ENCODE measurements around the gene CYTH4. TPM values are rescaled to one million over a fixed set of nuclear protein-coding genes. Genes with fewer than 3 reads are reported as not detected.

Gene CYTH4
- total and polyA plus RNA-seq, 2 of the 13 experiments (the other 11 are each of a cell fraction or from before 2014, with no cell fraction given), result not detected

DNA sequence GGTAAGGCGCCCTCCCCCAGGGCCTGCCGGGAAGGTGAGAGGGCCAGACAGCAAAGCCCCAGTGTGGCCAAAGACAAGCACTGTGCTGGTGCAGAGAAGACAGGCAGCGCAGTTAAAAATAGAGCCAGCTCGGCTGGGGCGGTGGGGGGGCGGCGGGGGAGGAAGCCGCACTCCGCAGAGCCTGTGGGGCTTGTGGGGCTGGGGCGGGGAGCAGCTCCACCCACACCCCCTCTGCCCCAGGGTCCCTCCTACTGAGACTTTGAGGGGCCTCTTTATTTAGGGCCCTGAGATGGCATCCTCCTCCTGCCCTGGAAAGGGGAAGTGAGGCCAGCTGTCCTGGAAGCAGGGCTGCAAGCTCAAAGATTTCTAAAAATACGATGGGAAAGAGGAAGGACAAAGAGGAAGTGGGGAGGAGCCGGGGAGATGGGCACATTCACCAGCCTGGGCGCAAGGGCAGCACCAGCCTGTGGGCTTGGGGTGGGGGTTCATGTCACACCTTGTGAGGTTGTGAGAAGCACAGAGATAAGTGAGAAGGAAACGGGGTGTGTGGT lies 2.6 kb downstream of the CYTH4 start:
- ATAC-seq, result no peak
- in situ Hi-C loops (cut with HindIII; ENCODE audit: extremely low pct_ligation_motif_present, low pct_unique_long_range_greater_than_20kb) (no loop called here), intact Hi-C loops (cut with micrococcal nuclease; ENCODE audit: unreplicated experiment) (no loop called here)
- CTCF ChIA-PET (ENCODE audit: low intra/inter-chr PET ratio, low total read pairs), result no interaction called here
- FAIRE-seq, result no peak
- Histone ChIP-seq H3K4me1 (ENCODE audit: insufficient read depth, low read length) (no peaks in the 10 kb centered on the region), H3K4me3 (replicated peaks in 1 of 3; ENCODE audit: insufficient read depth in 1 of 3, low read depth in 2 of 3, low read length in 3 of 3) (no peak overlapping the region), H3K9ac (ENCODE audit: insufficient read depth, low read depth, low read length) (no peak overlapping the region), H3K27ac (ENCODE audit: extremely low read length, insufficient read depth, low read length) (no peak overlapping the region), H4K20me1 (ENCODE audit: insufficient read depth, low read length) (no peaks in the 10 kb centered on the region), H3K79me2 (ENCODE audit: insufficient read depth, low read length) (no peaks in the 10 kb centered on the region), H3K27me3 (ENCODE audit: control insufficient read depth in 1 of 2, insufficient read depth in 2 of 2, low read length in 2 of 2) (peaks cover 2 to 24% of the 10 kb centered on the region in 2 experiments; a peak in 4 of 5 replicates), H3K36me3 (replicated peaks in 1 of 2; ENCODE audit: control insufficient read depth in 1 of 2, insufficient read depth in 2 of 2, low read length in 2 of 2) (no peaks in the 10 kb centered on the region), H3K9me3 (ENCODE audit: low read length) (no peaks in the 10 kb centered on the region), H2AFZ (ENCODE audit: low read length) (no peak overlapping the region), H3K4me2 (ENCODE audit: low read depth, low read length) (no peak overlapping the region)
- TF ChIP-seq ZNF33A (CRISPR knock-in tag; IDR thresholded peaks at IDR 0.05; ENCODE audit: borderline replicate concordance) (no peak), BRCA1 (CRISPR knock-in tag; IDR thresholded peaks at IDR 0.05) (no peak), ZBTB20 (CRISPR knock-in tag; IDR thresholded peaks at IDR 0.05; ENCODE audit: borderline replicate concordance, low read depth) (no peak)
- TF ChIP-seq, protein P1, sequence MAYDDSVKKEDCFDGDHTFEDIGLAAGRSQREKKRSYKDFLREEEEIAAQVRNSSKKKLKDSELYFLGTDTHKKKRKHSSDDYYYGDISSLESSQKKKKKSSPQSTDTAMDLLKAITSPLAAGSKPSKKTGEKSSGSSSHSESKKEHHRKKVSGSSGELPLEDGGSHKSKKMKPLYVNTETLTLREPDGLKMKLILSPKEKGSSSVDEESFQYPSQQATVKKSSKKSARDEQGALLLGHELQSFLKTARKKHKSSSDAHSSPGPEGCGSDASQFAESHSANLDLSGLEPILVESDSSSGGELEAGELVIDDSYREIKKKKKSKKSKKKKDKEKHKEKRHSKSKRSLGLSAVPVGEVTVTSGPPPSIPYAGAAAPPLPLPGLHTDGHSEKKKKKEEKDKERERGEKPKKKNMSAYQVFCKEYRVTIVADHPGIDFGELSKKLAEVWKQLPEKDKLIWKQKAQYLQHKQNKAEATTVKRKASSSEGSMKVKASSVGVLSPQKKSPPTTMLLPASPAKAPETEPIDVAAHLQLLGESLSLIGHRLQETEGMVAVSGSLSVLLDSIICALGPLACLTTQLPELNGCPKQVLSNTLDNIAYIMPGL (CRISPR knock-in tag; IDR thresholded peaks at IDR 0.05; ENCODE audit: borderline replicate concordance in 1 of 2, low read depth in 1 of 2), result no peak
- WGBS (ENCODE audit: low lambda C conversion rate), result 31% methylated on average over 6 of the region's 14 CpGs
- BruUV-seq (replicated peaks), result no TSS peak
- no peak for DNase-seq (ENCODE audit: low spot score)
- POLR2A ChIA-PET, result no interaction called here

DNA sequence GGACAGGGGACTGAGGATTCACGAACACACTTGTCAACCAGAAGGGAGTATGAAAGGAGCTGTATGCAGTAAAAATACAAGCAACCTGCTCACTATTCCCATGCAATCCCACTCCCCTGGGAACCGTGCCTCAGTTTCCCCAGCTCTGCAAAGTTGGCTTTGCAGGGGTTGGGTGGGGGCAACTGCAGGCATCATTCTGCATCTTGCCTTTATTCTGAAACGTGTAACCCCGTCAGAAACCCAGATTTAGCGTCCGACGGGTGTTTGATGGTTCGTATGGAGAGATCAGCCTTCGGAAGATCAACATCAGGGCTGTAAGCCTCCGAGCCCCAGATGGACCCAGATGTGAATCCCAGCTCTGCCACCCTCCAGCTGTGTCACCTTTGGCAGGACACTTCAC lies 3.6 kb downstream of the CYTH4 start:
- H3K4me2 ChIP-seq (ENCODE audit: low read depth, low read length), result no peak overlapping the region
- POLR2A ChIA-PET, result no interaction called here
- TF ChIP-seq SIN3A (IDR thresholded peaks at IDR 0.05; ENCODE audit: borderline replicate concordance, low read depth, low read length), result no peak
- TF ChIP-seq, protein P2, sequence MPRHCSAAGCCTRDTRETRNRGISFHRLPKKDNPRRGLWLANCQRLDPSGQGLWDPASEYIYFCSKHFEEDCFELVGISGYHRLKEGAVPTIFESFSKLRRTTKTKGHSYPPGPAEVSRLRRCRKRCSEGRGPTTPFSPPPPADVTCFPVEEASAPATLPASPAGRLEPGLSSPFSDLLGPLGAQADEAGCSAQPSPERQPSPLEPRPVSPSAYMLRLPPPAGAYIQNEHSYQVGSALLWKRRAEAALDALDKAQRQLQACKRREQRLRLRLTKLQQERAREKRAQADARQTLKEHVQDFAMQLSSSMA (CRISPR knock-in tag; IDR thresholded peaks at IDR 0.05), result no peak
- TF ChIP-seq SMAD1 (CRISPR knock-in tag; IDR thresholded peaks at IDR 0.05; ENCODE audit: borderline replicate concordance, low read depth), result no peak
- TF ChIP-seq ZFAT (CRISPR knock-in tag; conservative IDR thresholded peaks at IDR 0.05), result no peak
- TF ChIP-seq, protein P3, sequence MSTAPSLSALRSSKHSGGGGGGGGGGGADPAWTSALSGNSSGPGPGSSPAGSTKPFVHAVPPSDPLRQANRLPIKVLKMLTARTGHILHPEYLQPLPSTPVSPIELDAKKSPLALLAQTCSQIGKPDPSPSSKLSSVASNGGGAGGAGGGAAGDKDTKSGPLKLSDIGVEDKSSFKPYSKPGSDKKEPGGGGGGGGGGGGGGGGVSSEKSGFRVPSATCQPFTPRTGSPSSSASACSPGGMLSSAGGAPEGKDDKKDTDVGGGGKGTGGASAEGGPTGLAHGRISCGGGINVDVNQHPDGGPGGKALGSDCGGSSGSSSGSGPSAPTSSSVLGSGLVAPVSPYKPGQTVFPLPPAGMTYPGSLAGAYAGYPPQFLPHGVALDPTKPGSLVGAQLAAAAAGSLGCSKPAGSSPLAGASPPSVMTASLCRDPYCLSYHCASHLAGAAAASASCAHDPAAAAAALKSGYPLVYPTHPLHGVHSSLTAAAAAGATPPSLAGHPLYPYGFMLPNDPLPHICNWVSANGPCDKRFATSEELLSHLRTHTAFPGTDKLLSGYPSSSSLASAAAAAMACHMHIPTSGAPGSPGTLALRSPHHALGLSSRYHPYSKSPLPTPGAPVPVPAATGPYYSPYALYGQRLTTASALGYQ (CRISPR knock-in tag; IDR thresholded peaks at IDR 0.05), result no peak

More for the DNA sequence above, 3.6 kb downstream of the CYTH4 start:
- H3K4me3 ChIP-seq (replicated peaks in 1 of 3; ENCODE audit: insufficient read depth in 1 of 3, low read depth in 2 of 3, low read length in 3 of 3), result no peak overlapping the region
- no TSS peak for BruUV-seq (replicated peaks)
- WGBS (ENCODE audit: low lambda C conversion rate), result 9% methylated on average over 4 of the region's 10 CpGs
- H3K9me3 ChIP-seq (ENCODE audit: low read length), result no peaks in the 10 kb centered on the region
- ATAC-seq, result no peak
- no peak overlapping the region for H3K27ac ChIP-seq (ENCODE audit: extremely low read length, insufficient read depth, low read length)
- H3K36me3 ChIP-seq (replicated peaks in 1 of 2; ENCODE audit: control insufficient read depth in 1 of 2, insufficient read depth in 2 of 2, low read length in 2 of 2), result no peaks in the 10 kb centered on the region
- intact Hi-C loops (cut with micrococcal nuclease; ENCODE audit: unreplicated experiment), result no loop called here
- no peak for FAIRE-seq
- H3K9ac ChIP-seq (ENCODE audit: insufficient read depth, low read depth, low read length), result no peak overlapping the region
- H2AFZ ChIP-seq (ENCODE audit: low read length), result no peak overlapping the region
- in situ Hi-C loops (cut with HindIII; ENCODE audit: extremely low pct_ligation_motif_present, low pct_unique_long_range_greater_than_20kb), result no loop called here
- H3K4me1 ChIP-seq (ENCODE audit: insufficient read depth, low read length), result no peaks in the 10 kb centered on the region
- H4K20me1 ChIP-seq (ENCODE audit: insufficient read depth, low read length), result no peaks in the 10 kb centered on the region
- no peaks in the 10 kb centered on the region for H3K79me2 ChIP-seq (ENCODE audit: insufficient read depth, low read length)
- peaks cover 2 to 24% of the 10 kb centered on the region in 2 experiments; a peak in 4 of 5 replicates for H3K27me3 ChIP-seq (ENCODE audit: control insufficient read depth in 1 of 2, insufficient read depth in 2 of 2, low read length in 2 of 2)
- DNase-seq (ENCODE audit: low spot score), result no peak
- CTCF ChIA-PET (ENCODE audit: low intra/inter-chr PET ratio, low total read pairs), result no interaction called here
